ENCODE results near the gene NBEAL1.

DNA sequence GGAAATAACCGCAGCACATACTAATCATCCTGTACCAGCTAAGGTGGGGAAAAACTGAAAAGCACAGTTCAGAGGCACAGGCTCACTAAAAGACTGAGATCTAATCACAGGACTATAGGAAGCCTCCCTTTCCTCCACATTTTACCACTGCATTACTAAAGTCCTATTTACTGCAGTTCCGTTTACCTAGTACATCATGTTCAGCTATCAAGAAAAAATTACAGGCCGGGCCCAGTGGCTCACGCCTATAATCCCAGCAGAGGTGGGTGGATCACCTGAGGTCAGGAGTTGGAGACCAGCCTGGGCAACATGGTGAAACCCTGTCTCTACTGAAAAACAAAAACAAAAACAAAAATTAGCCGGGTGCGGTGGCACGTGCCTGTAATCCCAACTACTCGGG, 11.0 kb upstream of the NBEAL1 start:
- TF ChIP-seq GATA3 (IDR thresholded peaks at IDR 0.05; ENCODE audit: low read depth, low read length): no peak
- TF ChIP-seq GATA2 (IDR thresholded peaks at IDR 0.05; ENCODE audit: low read depth, low read length): no peak

Measured in SH-SY5Y (cell line).